Smooth muscle cell (in vitro differentiated cells): ENCODE results near the gene CAV2. TPM values are rescaled to one million over a fixed set of nuclear protein-coding genes. Genes with fewer than 3 reads are reported as not detected.

Experiments
- DNase-seq: peaks from one replicate; lab custom pipeline; 2025; ENCODE audit not compliant: unreplicated experiment; lab: John Stamatoyannopoulos, UW
- H2AFZ ChIP-seq: fragments of 200-600 bp; sonication (generic); 2 replicates; pipeline ENCODE4 v1.6.0; 2016; ENCODE audit warnings: antibody characterized with exemption, low read depth, mild to moderate bottlenecking
- H3F3A ChIP-seq: fragments of 200-600 bp; sonication (generic); 2 replicates; pipeline ENCODE4 v1.6.0; 2017; ENCODE audit warnings: antibody characterized with exemption, low read depth
- H3K27ac ChIP-seq: fragments of 200-600 bp; sonication (generic); 2 replicates; pipeline ENCODE4 v1.5.1; 2016; ENCODE audit warnings: low read depth, mild to moderate bottlenecking
- H3K27me3 ChIP-seq: fragments of 200-600 bp; sonication (generic); 2 replicates; pipeline ENCODE4 v1.6.1; 2016; ENCODE audit warnings: low read depth, mild to moderate bottlenecking
- H3K36me3 ChIP-seq: fragments of 200-600 bp; sonication (generic); 2 replicates; pipeline ENCODE4 v1.5.1; 2016; ENCODE audit warnings: low read depth
- H3K4me1 ChIP-seq: fragments of 200-600 bp; sonication (generic); 2 replicates; pipeline ENCODE4 v1.5.1; 2016; ENCODE audit warnings: low read depth
- H3K4me2 ChIP-seq: fragments of 200-600 bp; sonication (generic); 2 replicates; pipeline ENCODE4 v1.6.0; 2016; ENCODE audit warnings: mild to moderate bottlenecking
- H3K4me3 ChIP-seq: fragments of 200-600 bp; sonication (generic); 2 replicates; pipeline ENCODE4 v1.5.1; 2016; ENCODE audit warnings: mild to moderate bottlenecking
- H3K79me2 ChIP-seq: fragments of 200-600 bp; sonication (generic); 2 replicates; pipeline ENCODE4 v1.6.0; 2016; ENCODE audit warnings: low read depth, mild to moderate bottlenecking
- H3K9ac ChIP-seq: fragments of 200-600 bp; sonication (generic); 2 replicates; pipeline ENCODE4 v1.6.0; 2016; ENCODE audit warnings: low read depth
- H3K9me3 ChIP-seq: fragments of 200-600 bp; sonication (generic); replicated peaks from 2 replicates; pipeline ENCODE4 v1.5.1; 2016; ENCODE audit warnings: low read depth
- H4K20me1 ChIP-seq: fragments of 200-600 bp; sonication (generic); 2 replicates; pipeline ENCODE4 v1.6.0; 2016; ENCODE audit warnings: low read depth
- WGBS: methylation state at CpG from one replicate; pipeline ENCODE4 v1.1.7; 2016; ENCODE audit warnings: low lambda C conversion rate; 5-methylcytosine and 5-hydroxymethylcytosine counted together
- polyA plus RNA-seq: library from polyadenylated mRNA; unstranded; fragments of >200 nt; fragmentation: Nextera tagmentation; extraction: Ambion mirVana; gene quantifications from 2 replicates; pipeline ENCODE4 v1.2.1, GENCODE V29; 2016
- total RNA-seq: library from RNA; depleted of rRNA; stranded (reverse); fragments of >200 nt; gene quantifications from 2 replicates; pipeline ENCODE4 v1.2.3, GENCODE V29; 2014
- TF ChIP-seq, protein P1 (sequence below): fragments of 200-600 bp; sonication (generic); IDR thresholded peaks from 2 replicates; pipeline ENCODE4 v1.5.1; 2017; ENCODE audit warnings: borderline replicate concordance, mild to moderate bottlenecking, antibody characterized with exemption; ENCODE audit not compliant: insufficient read depth, poor library complexity, severe bottlenecking

The CAV2 gene
- total and polyA plus RNA-seq, 2 experiments from 2014 or later: 38.8 to 68.0 TPM

DNA sequence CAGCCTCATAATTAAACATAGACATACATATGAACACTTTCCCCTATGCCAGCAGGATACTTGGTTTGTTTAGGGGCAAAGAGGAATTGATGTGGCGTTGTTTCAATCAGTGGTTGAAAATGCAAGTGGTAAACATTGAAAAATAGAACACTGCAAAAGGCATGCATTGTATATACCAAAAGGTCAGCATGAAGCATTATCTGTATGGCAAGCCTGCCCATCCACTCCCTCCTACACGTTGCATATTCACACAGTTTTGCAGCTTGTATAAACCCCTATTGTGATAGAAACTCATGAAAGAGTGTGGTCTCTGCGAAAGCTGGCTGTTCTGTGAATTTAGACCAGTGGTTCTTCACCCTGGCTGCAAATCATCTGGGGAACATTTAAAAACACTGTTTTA, 42.4 kb downstream of the CAV2 start:
- Histone ChIP-seq H3K4me1 (no peaks in the 10 kb centered on the region), H3F3A (no peaks in the 10 kb centered on the region), H3K9ac (no peak overlapping the region), H3K27me3 (no peaks in the 10 kb centered on the region), H3K27ac (peak overlapping the region; percentile 49), H3K9me3 (no peaks in the 10 kb centered on the region), H3K4me3 (no peak overlapping the region), H3K4me2 (no peak overlapping the region), H3K36me3 (no peaks in the 10 kb centered on the region), H4K20me1 (no peaks in the 10 kb centered on the region), H3K79me2 (no peaks in the 10 kb centered on the region), H2AFZ (no peak overlapping the region)
- no peak for DNase-seq
- TF ChIP-seq, protein P1, sequence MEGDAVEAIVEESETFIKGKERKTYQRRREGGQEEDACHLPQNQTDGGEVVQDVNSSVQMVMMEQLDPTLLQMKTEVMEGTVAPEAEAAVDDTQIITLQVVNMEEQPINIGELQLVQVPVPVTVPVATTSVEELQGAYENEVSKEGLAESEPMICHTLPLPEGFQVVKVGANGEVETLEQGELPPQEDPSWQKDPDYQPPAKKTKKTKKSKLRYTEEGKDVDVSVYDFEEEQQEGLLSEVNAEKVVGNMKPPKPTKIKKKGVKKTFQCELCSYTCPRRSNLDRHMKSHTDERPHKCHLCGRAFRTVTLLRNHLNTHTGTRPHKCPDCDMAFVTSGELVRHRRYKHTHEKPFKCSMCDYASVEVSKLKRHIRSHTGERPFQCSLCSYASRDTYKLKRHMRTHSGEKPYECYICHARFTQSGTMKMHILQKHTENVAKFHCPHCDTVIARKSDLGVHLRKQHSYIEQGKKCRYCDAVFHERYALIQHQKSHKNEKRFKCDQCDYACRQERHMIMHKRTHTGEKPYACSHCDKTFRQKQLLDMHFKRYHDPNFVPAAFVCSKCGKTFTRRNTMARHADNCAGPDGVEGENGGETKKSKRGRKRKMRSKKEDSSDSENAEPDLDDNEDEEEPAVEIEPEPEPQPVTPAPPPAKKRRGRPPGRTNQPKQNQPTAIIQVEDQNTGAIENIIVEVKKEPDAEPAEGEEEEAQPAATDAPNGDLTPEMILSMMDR: no peak
- 74% methylated on average over 3 of the region's 3 CpGs for WGBS

DNA sequence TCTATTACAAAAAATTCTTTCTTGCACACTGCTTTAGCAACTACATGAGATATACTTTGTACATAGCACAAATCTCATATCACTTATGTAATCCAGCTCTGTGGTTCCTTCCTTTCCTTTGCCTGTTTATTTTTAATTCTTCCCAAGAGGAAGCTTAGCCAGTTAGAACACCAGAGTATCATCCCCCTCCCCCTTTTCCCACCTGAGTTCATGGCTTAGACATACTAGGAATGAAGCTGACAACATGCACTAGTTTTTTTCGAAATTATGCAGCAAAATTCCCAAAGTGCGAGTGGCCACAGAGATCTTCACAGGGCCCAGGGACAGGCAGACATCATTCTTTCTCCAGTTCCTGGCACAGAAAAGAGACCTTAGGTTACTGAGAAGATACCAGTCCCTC, 43.1 kb downstream of the CAV2 start:
- no peak overlapping the region for H3K4me2 ChIP-seq

DNA sequence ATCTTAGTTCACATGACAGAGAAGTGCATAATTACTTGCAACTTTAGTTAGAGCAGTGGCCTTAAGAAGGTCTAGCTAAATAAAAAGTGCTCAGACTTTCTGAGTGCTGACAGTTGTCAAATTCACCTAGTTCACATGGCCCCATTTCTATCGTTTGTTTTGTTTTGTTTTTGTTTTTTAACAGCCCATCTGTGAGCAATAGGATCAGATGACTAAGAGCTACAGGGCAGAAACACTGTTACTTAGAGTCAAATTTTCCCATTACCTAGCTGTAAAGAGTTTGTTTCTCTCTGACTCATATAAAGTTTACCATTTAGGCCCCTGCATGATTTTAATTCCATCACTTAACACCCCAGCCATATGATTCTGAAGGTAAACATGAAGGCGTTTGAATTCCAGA, 44.1 kb downstream of the CAV2 start:
- no peak for DNase-seq

More for the DNA sequence above, 43.1 kb downstream of the CAV2 start:
- no peaks in the 10 kb centered on the region for H3K9me3 ChIP-seq
- 78% methylated on average over 2 of the region's 2 CpGs for WGBS
- H3K4me3 ChIP-seq: no peak overlapping the region
- H3K4me1 ChIP-seq: no peaks in the 10 kb centered on the region
- peak overlapping the region; percentile 49 for H3K27ac ChIP-seq
- H2AFZ ChIP-seq: no peak overlapping the region
- H3K9ac ChIP-seq: no peak overlapping the region
- no peaks in the 10 kb centered on the region for H3K79me2 ChIP-seq
- no peak for DNase-seq
- H3F3A ChIP-seq: no peaks in the 10 kb centered on the region
- no peaks in the 10 kb centered on the region for H3K27me3 ChIP-seq
- no peaks in the 10 kb centered on the region for H3K36me3 ChIP-seq
- TF ChIP-seq, protein P1: no peak
- no peaks in the 10 kb centered on the region for H4K20me1 ChIP-seq

DNA sequence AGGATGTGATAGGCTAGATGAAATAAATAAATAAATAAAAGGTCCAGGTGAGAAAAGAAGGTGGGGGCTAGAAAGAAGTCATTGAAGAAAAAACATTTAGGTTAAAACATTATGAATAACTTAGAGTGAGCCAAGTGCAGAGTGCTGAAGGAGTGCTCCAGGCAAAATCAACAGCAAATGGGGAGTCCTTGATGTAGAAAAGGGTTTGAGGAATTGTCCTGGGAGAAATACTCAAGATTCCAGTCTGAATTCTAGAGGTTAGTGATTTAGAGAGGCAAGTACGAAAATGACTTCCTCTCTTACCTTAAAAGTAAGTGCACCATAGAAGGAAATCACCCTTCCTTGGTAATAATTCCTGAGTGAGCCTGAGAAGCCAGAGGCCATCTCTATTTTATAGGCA, 44.9 kb downstream of the CAV2 start:
- Histone ChIP-seq H3K4me3 (no peak overlapping the region), H3K9ac (no peak overlapping the region), H3F3A (no peaks in the 10 kb centered on the region), H3K9me3 (no peaks in the 10 kb centered on the region), H3K27ac (peak overlapping the region; percentile 49), H3K79me2 (no peaks in the 10 kb centered on the region), H3K4me1 (no peaks in the 10 kb centered on the region), H3K4me2 (no peak overlapping the region), H3K27me3 (no peaks in the 10 kb centered on the region), H4K20me1 (no peaks in the 10 kb centered on the region), H3K36me3 (no peaks in the 10 kb centered on the region), H2AFZ (no peak overlapping the region)
- 75% methylated on average over 1 of the region's 1 CpG for WGBS
- no peak for DNase-seq
- TF ChIP-seq, protein P1: no peak

More for the DNA sequence above, 44.1 kb downstream of the CAV2 start:
- Histone ChIP-seq H3K27ac (peak overlapping the region; percentile 49), H2AFZ (no peak overlapping the region), H3K79me2 (no peaks in the 10 kb centered on the region), H4K20me1 (no peaks in the 10 kb centered on the region), H3F3A (no peaks in the 10 kb centered on the region), H3K4me3 (no peak overlapping the region), H3K9me3 (no peaks in the 10 kb centered on the region), H3K4me1 (no peaks in the 10 kb centered on the region), H3K9ac (no peak overlapping the region), H3K4me2 (peak overlapping the region; percentile 13), H3K27me3 (no peaks in the 10 kb centered on the region), H3K36me3 (no peaks in the 10 kb centered on the region)
- TF ChIP-seq, protein P1: no peak
- 24% methylated on average over 2 of the region's 2 CpGs for WGBS
